Mesenchymal stem cell (in vitro differentiated cells and primary cell): ENCODE measurements around the gene SNTG2.
"Not testable (repeated sequence)": the region's sequence is repeated elsewhere in the genome, so short reads cannot be mapped to it uniquely, and the experiment has no call there.

Source experiments
- DNase-seq: peaks from one replicate; pipeline ENCODE4 v3.0.0-alpha.2; 2013
- H2AFZ ChIP-seq: one replicate; pipeline ENCODE4 v1.6.1; 2013; ENCODE audit warnings: low read depth, mild to moderate bottlenecking, control low read depth, inconsistent platforms, low read length, moderate library complexity
- H2AK5ac ChIP-seq: 2 replicates; pipeline ENCODE4 v1.6.1; 2013; ENCODE audit warnings: low read length, moderate library complexity, mild to moderate bottlenecking, inconsistent platforms; ENCODE audit not compliant: severe bottlenecking
- H2BK120ac ChIP-seq: one replicate; pipeline ENCODE4 v1.6.1; 2013; ENCODE audit warnings: low read depth, mild to moderate bottlenecking, inconsistent platforms, low read length, moderate library complexity
- H2BK12ac ChIP-seq, 2 experiments: one replicate each; pipeline ENCODE4 v1.6.1; 2013; ENCODE audit warnings: inconsistent platforms in 2 of 2, low read length in 2 of 2, mild to moderate bottlenecking in 2 of 2, moderate library complexity in 2 of 2, control low read depth in 1 of 2
- H2BK15ac ChIP-seq: one replicate; pipeline ENCODE4 v1.6.1; 2013; ENCODE audit warnings: mild to moderate bottlenecking, low read depth, inconsistent platforms; ENCODE audit not compliant: poor library complexity, severe bottlenecking
- H2BK5ac ChIP-seq: 2 replicates; pipeline ENCODE4 v1.6.1; 2013; ENCODE audit warnings: low read depth, mild to moderate bottlenecking, low read length, control low read depth, inconsistent platforms; ENCODE audit not compliant: poor library complexity, severe bottlenecking
- H3K14ac ChIP-seq, 2 experiments: one replicate each; pipeline ENCODE4 v1.6.1; 2013; ENCODE audit warnings: inconsistent platforms in 2 of 2, low read length in 2 of 2, control low read depth in 1 of 2, mild to moderate bottlenecking in 1 of 2, moderate library complexity in 1 of 2
- H3K18ac ChIP-seq, 2 experiments: one replicate each; pipeline ENCODE4 v1.6.1; 2013; ENCODE audit warnings: inconsistent platforms in 2 of 2, low read length in 2 of 2, control low read depth in 1 of 2, low read depth in 1 of 2, mild to moderate bottlenecking in 1 of 2
- H3K23ac ChIP-seq, 2 experiments: one replicate each; pipeline ENCODE4 v1.6.1; 2013; ENCODE audit warnings: inconsistent platforms in 2 of 2, low read length in 2 of 2, mild to moderate bottlenecking in 2 of 2, moderate library complexity in 2 of 2, control low read depth in 1 of 2
- H3K27ac ChIP-seq: 2 replicates; pipeline ENCODE4 v1.5.1; 2013; ENCODE audit warnings: mild to moderate bottlenecking, moderate library complexity, low read length, control low read depth, inconsistent platforms; ENCODE audit not compliant: poor library complexity, severe bottlenecking
- H3K27me3 ChIP-seq, 2 experiments: 2 replicates each; pipeline versions ENCODE4 v1.6.1 to v1.7.0; 2013; ENCODE audit warnings: low read length in 2 of 2, mild to moderate bottlenecking in 2 of 2, moderate library complexity in 2 of 2, control low read depth in 1 of 2, inconsistent platforms in 1 of 2; ENCODE audit not compliant: control insufficient read depth in 1 of 2, insufficient read depth in 1 of 2
- H3K36me3 ChIP-seq, 2 experiments: 2 replicates each; pipeline versions ENCODE4 v1.6.1 to v1.7.0; 2013; ENCODE audit warnings: low read length in 2 of 2, control low read depth in 1 of 2, inconsistent platforms in 1 of 2, low read depth in 1 of 2, mild to moderate bottlenecking in 1 of 2; ENCODE audit not compliant: insufficient read depth in 2 of 2, control insufficient read depth in 1 of 2
- H3K4ac ChIP-seq, 2 experiments: one replicate each; pipeline ENCODE4 v1.6.1; 2013; ENCODE audit warnings: inconsistent platforms in 2 of 2, low read length in 2 of 2, mild to moderate bottlenecking in 2 of 2, moderate library complexity in 2 of 2, control low read depth in 1 of 2, low read depth in 1 of 2
- H3K4me1 ChIP-seq: 2 replicates; pipeline ENCODE4 v1.6.1; 2013; ENCODE audit warnings: low read depth, low read length, control low read depth; ENCODE audit not compliant: control insufficient read depth, insufficient read depth
- H3K4me2 ChIP-seq: 2 replicates; pipeline ENCODE4 v1.6.1; 2013; ENCODE audit warnings: low read length, mild to moderate bottlenecking, inconsistent platforms; ENCODE audit not compliant: poor library complexity, severe bottlenecking
- H3K4me3 ChIP-seq, 2 experiments: 2 replicates each; pipeline versions ENCODE4 v1.5.1 to v1.7.0; 2013; ENCODE audit warnings: low read length in 2 of 2, mild to moderate bottlenecking in 2 of 2, control low read depth in 1 of 2, low read depth in 1 of 2; ENCODE audit not compliant: insufficient read depth in 1 of 2
- H3K79me1 ChIP-seq: replicated peaks from 2 replicates; pipeline ENCODE4 v1.6.1; 2013; ENCODE audit warnings: mild to moderate bottlenecking, control low read depth, low read length, inconsistent platforms; ENCODE audit not compliant: poor library complexity, severe bottlenecking
- H3K9ac ChIP-seq: 2 replicates; pipeline ENCODE4 v1.7.0; 2013; ENCODE audit warnings: mild to moderate bottlenecking, low read length, moderate library complexity
- H3K9me3 ChIP-seq: 2 replicates; pipeline ENCODE4 v1.7.0; 2013; ENCODE audit warnings: mild to moderate bottlenecking, low read length; ENCODE audit not compliant: control insufficient read depth
- H4K8ac ChIP-seq: one replicate; pipeline ENCODE4 v1.6.1; 2013; ENCODE audit warnings: inconsistent platforms, mild to moderate bottlenecking, low read length, moderate library complexity
- H4K91ac ChIP-seq: one replicate; pipeline ENCODE4 v1.6.1; 2013; ENCODE audit warnings: mild to moderate bottlenecking, low read length, inconsistent platforms
- WGBS: methylation state at CpG from one replicate; pipeline ENCODE4 v1.1.7; 2013; ENCODE audit warnings: mixed read lengths; 5-methylcytosine and 5-hydroxymethylcytosine counted together

SNTG2 gene

DNA sequence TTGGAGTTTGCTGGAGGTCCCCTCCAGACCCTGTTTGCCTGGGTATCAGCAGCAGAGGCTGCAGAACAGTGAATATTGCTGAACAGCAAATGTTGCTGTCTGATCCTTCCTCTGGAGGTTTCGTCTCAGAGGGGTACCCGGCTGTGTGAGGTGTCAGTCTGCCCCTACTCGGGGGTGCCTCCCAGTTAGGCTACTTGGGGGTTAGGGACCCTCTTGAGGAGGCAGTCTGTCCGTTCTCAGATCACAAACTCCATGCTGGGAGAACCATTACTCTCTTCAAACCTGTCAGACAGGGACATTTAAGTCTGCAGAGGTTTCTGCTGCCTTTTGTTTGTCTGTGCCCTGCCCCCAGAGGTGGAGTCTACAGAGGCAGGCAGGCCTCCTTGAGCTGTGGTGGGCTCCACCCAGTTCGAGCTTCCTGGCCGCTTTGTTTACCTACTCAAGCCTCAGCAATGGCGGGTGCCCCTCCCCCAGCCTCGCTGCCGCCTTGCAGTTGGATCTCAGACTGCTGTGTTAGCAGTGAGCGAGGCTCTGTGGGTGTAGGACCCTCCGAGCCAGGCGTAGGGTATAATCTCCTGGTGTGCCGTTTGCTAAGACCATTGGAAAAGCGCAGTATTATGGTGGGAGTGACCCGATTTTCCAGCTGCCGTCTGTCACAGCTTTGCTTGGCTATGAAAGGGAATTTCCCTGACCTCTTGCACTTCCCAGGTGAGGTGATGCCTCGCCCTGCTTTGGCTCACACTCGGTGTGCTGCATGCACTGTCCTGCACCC is 437.5 kb downstream of the SNTG2 start:
- H3K36me3 ChIP-seq, H3K27me3 ChIP-seq, DNase-seq, H4K8ac ChIP-seq, H3K4ac ChIP-seq, H2AK5ac ChIP-seq, H3K14ac ChIP-seq, H3K9ac ChIP-seq, H3K9me3 ChIP-seq, H3K18ac ChIP-seq, H3K4me3 ChIP-seq, H2BK15ac ChIP-seq, H4K91ac ChIP-seq, H3K79me1 ChIP-seq, H3K4me1 ChIP-seq, H2AFZ ChIP-seq, H2BK120ac ChIP-seq, H3K23ac ChIP-seq, H2BK12ac ChIP-seq, H3K27ac ChIP-seq, H3K4me2 ChIP-seq, H2BK5ac ChIP-seq: not testable (repeated sequence)
- WGBS = 38% methylated on average over 17 of the region's 18 CpGs

DNA sequence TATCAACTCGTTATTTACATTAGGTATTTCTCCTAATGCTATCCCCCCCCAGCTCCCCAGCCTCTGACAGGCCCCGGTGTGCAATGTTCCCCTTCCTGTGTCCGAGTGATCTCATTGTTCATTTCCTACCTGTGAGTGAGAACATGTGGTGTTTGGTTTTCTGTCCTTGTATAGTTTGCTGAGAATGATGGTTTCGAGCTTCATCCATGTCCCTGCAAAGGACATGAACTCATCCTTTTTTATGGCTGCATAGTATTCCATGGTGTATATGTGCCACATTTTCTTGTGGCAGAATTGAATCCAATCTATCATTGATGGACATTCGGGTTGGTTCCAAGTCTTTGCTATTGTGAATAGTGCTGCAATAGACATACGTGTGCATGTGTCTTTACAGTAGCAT is 439.5 kb downstream of the SNTG2 start:
- WGBS = 79% methylated on average over 6 of the region's 6 CpGs
- H2BK12ac ChIP-seq, H3K9me3 ChIP-seq, H3K4ac ChIP-seq, H2BK120ac ChIP-seq, H3K9ac ChIP-seq, H4K91ac ChIP-seq, H3K36me3 ChIP-seq, H2BK5ac ChIP-seq, H3K4me2 ChIP-seq, H3K4me3 ChIP-seq, H3K23ac ChIP-seq, H3K79me1 ChIP-seq, H4K8ac ChIP-seq, H3K27me3 ChIP-seq, H3K4me1 ChIP-seq, H3K14ac ChIP-seq, DNase-seq, H3K27ac ChIP-seq, H2AK5ac ChIP-seq, H2AFZ ChIP-seq, H3K18ac ChIP-seq, H2BK15ac ChIP-seq: not testable (repeated sequence)

GRCh38 chr2:1393321-1393720 is 442.7 kb downstream of the SNTG2 start:
- H3K79me1 ChIP-seq = no peaks in the 10 kb centered on the region
- H2BK120ac ChIP-seq = no peak overlapping the region
- DNase-seq = no peak
- H3K18ac ChIP-seq = no peak overlapping the region
- H2BK15ac ChIP-seq = no peak overlapping the region
- no peak overlapping the region for H3K23ac ChIP-seq
- H3K4me2 ChIP-seq = no peak overlapping the region
- H4K8ac ChIP-seq = no peak overlapping the region
- no peak overlapping the region for H3K4me3 ChIP-seq
- no peak overlapping the region for H2BK12ac ChIP-seq
- no peak overlapping the region for H4K91ac ChIP-seq
- no peak overlapping the region for H3K14ac ChIP-seq
- no peaks in the 10 kb centered on the region for H3K4me1 ChIP-seq
- no peak overlapping the region for H3K27ac ChIP-seq
- no peaks in the 10 kb centered on the region for H3K27me3 ChIP-seq
- H3K36me3 ChIP-seq = no peaks in the 10 kb centered on the region
- no peak overlapping the region for H2AFZ ChIP-seq
- WGBS = 42% methylated on average over 2 of the region's 2 CpGs
- H3K9ac ChIP-seq = no peak overlapping the region
- no peaks in the 10 kb centered on the region for H3K9me3 ChIP-seq
- no peak overlapping the region for H2BK5ac ChIP-seq
- no peak overlapping the region for H2AK5ac ChIP-seq
- H3K4ac ChIP-seq = no peak overlapping the region

- no peaks in the 10 kb centered on the region for H3K27me3 ChIP-seq
- no peak overlapping the region for H2BK12ac ChIP-seq
- no peaks in the 10 kb centered on the region for H3K79me1 ChIP-seq
- H3K9ac ChIP-seq = no peak overlapping the region
- no peak overlapping the region for H2AFZ ChIP-seq
- H3K18ac ChIP-seq = no peak overlapping the region
- no peak overlapping the region for H4K91ac ChIP-seq
- no peak overlapping the region for H2BK5ac ChIP-seq
- 67% methylated on average over 4 of the region's 7 CpGs for WGBS
- H3K9me3 ChIP-seq = no peaks in the 10 kb centered on the region
- H2AK5ac ChIP-seq = no peak overlapping the region
- H3K4me2 ChIP-seq = no peak overlapping the region
- no peaks in the 10 kb centered on the region for H3K4me1 ChIP-seq
- no peak overlapping the region for H3K27ac ChIP-seq
- H3K4me3 ChIP-seq = no peak overlapping the region
- H2BK15ac ChIP-seq = no peak overlapping the region
- H3K14ac ChIP-seq = no peak overlapping the region
- H3K4ac ChIP-seq = no peak overlapping the region
- H2BK120ac ChIP-seq = no peak overlapping the region
- no peak for DNase-seq
- H3K36me3 ChIP-seq = no peaks in the 10 kb centered on the region
- H4K8ac ChIP-seq = no peak overlapping the region
- H3K23ac ChIP-seq = no peak overlapping the region
Observed at GRCh38 chr2:1394709-1395408, 444.2 kb downstream of the SNTG2 start.
